ENCODE data around the gene MUC6. TPM values are rescaled to one million over a fixed set of nuclear protein-coding genes. Genes with fewer than 3 reads are reported as not detected.

MUC6 gene
- total RNA-seq, 1 experiment from 2014 or later, result not detected

DNA sequence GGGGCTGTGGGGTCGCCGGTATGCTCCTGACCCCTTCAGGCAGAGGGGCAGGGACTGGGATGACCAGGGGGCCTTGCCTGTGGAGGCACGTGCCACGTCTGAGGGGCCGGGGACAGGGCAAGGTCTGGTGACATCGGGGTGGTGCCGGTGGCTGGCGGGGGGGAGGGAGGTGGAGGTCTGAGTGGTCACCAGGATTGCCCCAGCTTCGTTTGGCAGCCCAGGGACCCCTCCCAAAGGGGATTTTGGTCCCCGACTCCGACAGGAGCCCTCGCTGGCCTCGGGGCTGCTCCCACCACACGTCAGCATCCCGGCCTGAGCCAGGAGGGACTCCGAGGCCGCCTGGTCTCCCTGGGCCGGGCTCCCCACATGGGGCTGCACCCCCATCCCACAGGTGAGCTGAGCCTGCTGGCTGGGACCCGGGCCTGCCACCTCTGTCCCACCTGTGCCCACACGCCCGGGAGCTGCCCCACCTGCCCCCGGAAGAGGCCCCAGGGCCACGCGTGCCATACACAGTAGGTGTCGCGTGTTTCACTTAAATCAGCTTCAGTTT lies 1.1 kb upstream of the MUC6 start:
- Histone ChIP-seq H2BK120ac (ENCODE audit: low read depth, low read length, poor library complexity, severe bottlenecking) (no peak overlapping the region), H3K56ac (ENCODE audit: insufficient read length, low read depth, low read length) (no peak overlapping the region), H3K27me3 (ENCODE audit: insufficient read depth, low read length) (no peaks in the 10 kb centered on the region), H3K9me3 (ENCODE audit: control insufficient read depth, low read depth, low read length) (no peaks in the 10 kb centered on the region), H3K23me2 (ENCODE audit: insufficient read length, low read depth, low read length, poor library complexity, severe bottlenecking) (no peaks in the 10 kb centered on the region), H3K14ac (ENCODE audit: insufficient read depth, low read length) (no peak overlapping the region), H3K18ac (ENCODE audit: insufficient read length, low read depth, low read length) (no peak overlapping the region), H3K9ac (ENCODE audit: extremely low read depth, insufficient read length, low read length) (no peak overlapping the region), H2BK12ac (ENCODE audit: insufficient read length, low read depth, low read length) (no peak overlapping the region), H2BK5ac (ENCODE audit: insufficient read length, low read length) (no peak overlapping the region), H3K79me2 (ENCODE audit: insufficient read depth, low read length) (no peaks in the 10 kb centered on the region), H4K8ac (replicated peaks; ENCODE audit: insufficient read length, low read depth, low read length) (no peak overlapping the region), H3T11ph (ENCODE audit: low read length) (no peak overlapping the region), H4K91ac (ENCODE audit: insufficient read length, low read depth, low read length) (no peak overlapping the region), H3K4ac (ENCODE audit: low read depth, low read length) (no peak overlapping the region), H3K79me1 (ENCODE audit: insufficient read depth, low read depth, low read length, poor library complexity, severe bottlenecking) (no peaks in the 10 kb centered on the region), H3K4me2 (ENCODE audit: insufficient read depth, insufficient read length, low read length) (no peak overlapping the region), H4K5ac (ENCODE audit: insufficient read length, low read depth, low read length) (no peak overlapping the region), H3K27ac (ENCODE audit: insufficient read length, low read depth, low read length) (no peak overlapping the region), H3K4me1 (ENCODE audit: insufficient read depth, low read length) (no peaks in the 10 kb centered on the region), H3K23ac (ENCODE audit: insufficient read length, low read depth, low read length) (no peak overlapping the region), H2BK15ac (ENCODE audit: low read depth, low read length) (no peak overlapping the region), H2AFZ (ENCODE audit: low read length) (no peak overlapping the region), H2BK20ac (ENCODE audit: low read depth, low read length, poor library complexity, severe bottlenecking) (no peak overlapping the region), H4K20me1 (ENCODE audit: control insufficient read depth, insufficient read depth, insufficient read length) (no peaks in the 10 kb centered on the region), H2AK5ac (ENCODE audit: insufficient read length, low read length) (no peak overlapping the region)
- no peak for DNase-seq
- Mint-ChIP-seq H3K4me3 (no peak overlapping the region), H3K36me3 (ENCODE audit: insufficient read depth in 1 of 3, low read depth in 3 of 3) (no peaks in the 10 kb centered on the region), H3K9me3 (peaks cover 0 to under 1% of the 10 kb centered on the region in 2 experiments; a peak in 2 of 5 replicates), H3K27ac (no peak overlapping the region), H3K27me3 (ENCODE audit: low read depth) (no peaks in the 10 kb centered on the region), H3K4me1 (no peaks in the 10 kb centered on the region)
- no peak for TF ChIP-seq CTCF (conservative IDR thresholded peaks at IDR 0.05)
- no CpG with 5 or more reads among the region's 26 CpGs for WGBS (ENCODE audit: extremely low coverage, insufficient read length, low lambda C conversion rate)

Measured in H9 (cell line).